Muscle of leg (tissue), 11 donors: ENCODE results near the gene CTTNBP2. TPM values are rescaled to one million over a fixed set of nuclear protein-coding genes. Genes with fewer than 3 reads are reported as not detected.

Source experiments
- DNase-seq: peaks from one replicate; pipeline ENCODE4 v3.0.0; 2013
- H3K27ac ChIP-seq: one replicate; pipeline ENCODE4 v1.5.1; 2013; ENCODE audit warnings: mild to moderate bottlenecking, low read length, control low read depth
- H3K27me3 ChIP-seq: one replicate; pipeline ENCODE4 v1.6.1; 2013; ENCODE audit warnings: low read length; ENCODE audit not compliant: control insufficient read depth, insufficient read depth
- H3K36me3 ChIP-seq: one replicate; pipeline ENCODE4 v1.6.1; 2013; ENCODE audit warnings: low read length; ENCODE audit not compliant: control insufficient read depth, insufficient read depth
- H3K4me1 ChIP-seq: one replicate; pipeline ENCODE4 v1.6.1; 2013; ENCODE audit warnings: low read length; ENCODE audit not compliant: control insufficient read depth, insufficient read depth
- H3K4me3 ChIP-seq: one replicate; pipeline ENCODE4 v1.5.1; 2013; ENCODE audit warnings: low read length, control low read depth
- H3K9me3 ChIP-seq: replicated peaks from 2 replicates; pipeline ENCODE4 v1.6.1; 2013; ENCODE audit warnings: low read depth, low read length; ENCODE audit not compliant: control insufficient read depth
- WGBS: methylation state at CpG from one replicate; pipeline ENCODE4 v1.1.5; 2013; ENCODE audit warnings: missing lambda C conversion rate; ENCODE audit not compliant: insufficient coverage; 5-methylcytosine and 5-hydroxymethylcytosine counted together
- polyA plus RNA-seq, 8 donors: library from polyadenylated mRNA; unstranded; fragments of 120-200 nt; gene quantifications; one replicate each; pipeline versions ENCODE4 v1.2.1 to v1.2.3, GENCODE V29; 2013; ENCODE audit warnings: inconsistent platforms in 1 of 8, low replicate concordance in 1 of 8; ENCODE audit not compliant: insufficient read length in 8 of 8, insufficient read depth in 1 of 8
- total RNA-seq: library from RNA; stranded (reverse); fragments of 120-200 nt; gene quantifications from one replicate; pipeline ENCODE4 v1.2.4, GENCODE V29; 2013

Gene CTTNBP2
- total and polyA plus RNA-seq, 9 donors: 0.71 to 4.3 (median 1.9) TPM

DNA sequence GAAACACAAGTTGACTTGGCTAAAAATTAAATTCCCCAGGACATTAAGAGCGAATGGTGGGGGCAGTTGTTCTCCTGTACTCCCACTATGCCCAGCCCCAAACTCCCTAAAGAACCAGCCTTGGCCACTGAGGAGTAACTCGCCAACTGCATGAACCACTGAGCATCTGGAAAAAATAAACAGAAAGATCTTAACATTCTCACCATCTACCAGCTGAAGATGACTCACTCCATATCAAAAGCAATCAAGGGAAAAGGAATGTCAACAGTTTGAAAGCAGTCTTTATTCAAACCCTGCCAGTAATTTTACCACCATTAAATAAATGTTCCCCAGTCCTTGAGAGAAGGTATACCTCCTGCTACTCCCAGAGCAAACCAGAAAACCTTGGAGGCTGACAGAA lies 45.4 kb downstream of the CTTNBP2 start:
- Histone ChIP-seq H3K36me3 (no peaks in the 10 kb centered on the region), H3K27me3 (no peaks in the 10 kb centered on the region), H3K27ac (no peak overlapping the region), H3K9me3 (no peaks in the 10 kb centered on the region), H3K4me1 (no peaks in the 10 kb centered on the region), H3K4me3 (no peak overlapping the region)
- 30% methylated on average over 2 of the region's 2 CpGs for WGBS
- DNase-seq: no peak

DNA sequence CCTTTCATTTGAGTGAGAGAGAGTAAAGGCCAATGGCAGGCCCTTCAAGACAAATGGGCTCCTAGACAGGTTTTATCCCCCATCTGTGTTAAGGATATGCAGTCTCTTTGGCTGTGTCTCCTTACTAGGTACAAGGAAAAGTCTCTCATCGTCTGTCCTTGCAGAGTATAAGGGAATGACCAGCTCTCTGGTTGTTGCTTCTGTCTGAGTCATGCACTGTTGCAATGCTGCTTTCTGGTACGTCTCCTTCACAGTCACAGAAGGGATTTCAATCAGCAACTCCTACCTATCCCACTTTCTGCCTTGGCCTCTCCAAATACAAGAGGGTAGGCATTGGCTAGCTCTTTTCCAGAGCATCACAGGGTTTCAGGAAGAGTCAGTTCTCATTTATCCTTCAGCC lies 48.1 kb downstream of the CTTNBP2 start:
- 75% methylated on average over 2 of the region's 2 CpGs for whole genome bisulfite sequencing
- no peaks in the 10 kb centered on the region for H3K27me3 ChIP-seq
- H3K36me3 ChIP-seq: no peaks in the 10 kb centered on the region
- H3K4me3 ChIP-seq: no peak overlapping the region
- H3K4me1 ChIP-seq: no peaks in the 10 kb centered on the region
- H3K27ac ChIP-seq: no peak overlapping the region
- DNase-seq: no peak
- H3K9me3 ChIP-seq: no peaks in the 10 kb centered on the region

DNA sequence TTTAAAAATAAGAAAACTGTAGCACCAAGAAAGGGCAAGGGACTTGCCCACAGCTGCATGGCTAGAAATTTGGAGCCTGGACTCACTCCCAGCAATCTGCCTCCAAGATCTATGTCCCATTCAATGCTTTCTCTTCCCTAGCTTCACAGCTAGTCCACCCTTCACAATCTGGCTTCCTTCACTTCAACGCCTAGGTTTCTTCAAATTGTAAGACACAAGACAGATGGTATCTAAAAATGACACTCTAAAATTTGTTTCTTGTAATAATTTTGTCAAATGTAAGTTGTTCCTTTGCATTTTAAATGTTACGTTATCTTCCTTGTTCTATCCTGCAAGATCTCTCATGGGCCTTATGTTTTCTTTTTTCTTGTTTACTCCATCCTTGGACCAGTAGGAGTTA lies 48.6 kb downstream of the CTTNBP2 start:
- Histone ChIP-seq H3K36me3 (no peaks in the 10 kb centered on the region), H3K4me1 (no peaks in the 10 kb centered on the region), H3K27me3 (no peaks in the 10 kb centered on the region), H3K4me3 (no peak overlapping the region), H3K9me3 (no peaks in the 10 kb centered on the region), H3K27ac (no peak overlapping the region)
- no CpG with 5 or more reads among the region's 2 CpGs for WGBS
- DNase-seq: no peak

DNA sequence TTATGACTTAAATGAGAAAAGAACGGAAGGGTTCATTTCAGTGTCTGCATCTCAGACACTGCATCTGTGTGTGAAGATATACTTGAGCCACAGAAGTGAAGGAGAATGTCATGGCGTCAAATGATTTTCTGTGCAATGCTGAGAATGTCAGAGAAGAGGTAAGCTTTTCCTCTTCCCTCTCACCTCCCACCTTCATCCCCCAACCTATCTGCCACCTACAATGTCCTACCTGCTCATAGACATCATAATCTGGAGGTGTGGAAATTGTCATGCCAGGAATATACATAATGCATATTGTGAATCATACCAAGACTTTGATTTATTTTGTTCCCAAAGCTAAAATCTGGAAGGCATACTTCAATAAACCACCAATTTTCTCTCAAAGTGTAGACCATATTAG lies 53.7 kb downstream of the CTTNBP2 start:
- no peak overlapping the region for H3K4me3 ChIP-seq
- no peaks in the 10 kb centered on the region for H3K4me1 ChIP-seq
- WGBS: 80% methylated on average over 1 of the region's 2 CpGs
- no peak overlapping the region for H3K27ac ChIP-seq
- H3K9me3 ChIP-seq: no peaks in the 10 kb centered on the region
- DNase-seq: no peak
- H3K36me3 ChIP-seq: no peaks in the 10 kb centered on the region
- no peaks in the 10 kb centered on the region for H3K27me3 ChIP-seq

DNA sequence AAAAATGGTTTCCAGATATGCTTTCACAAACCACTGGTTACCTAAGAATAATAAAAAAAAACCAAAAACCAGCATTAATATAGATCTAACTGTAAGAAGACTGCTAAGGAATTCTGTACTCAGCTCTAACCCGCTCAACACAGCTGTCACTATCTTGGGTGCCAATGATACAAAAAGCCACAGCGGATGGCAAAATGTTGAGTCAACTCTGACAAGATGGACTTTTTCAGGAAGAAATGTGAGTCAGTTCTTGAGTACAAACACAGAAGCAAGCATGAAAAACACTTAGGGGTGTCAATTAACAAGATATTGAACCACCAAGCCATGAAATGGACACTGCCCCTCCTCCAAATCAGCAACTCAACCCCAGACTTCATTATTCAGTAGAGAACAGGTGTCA lies 55.0 kb downstream of the CTTNBP2 start:
- Histone ChIP-seq H3K27me3 (no peaks in the 10 kb centered on the region), H3K27ac (no peak overlapping the region), H3K4me1 (no peaks in the 10 kb centered on the region), H3K4me3 (no peak overlapping the region), H3K36me3 (no peaks in the 10 kb centered on the region), H3K9me3 (no peaks in the 10 kb centered on the region)
- no CpG with 5 or more reads among the region's 2 CpGs for WGBS
- no peak for DNase-seq

DNA sequence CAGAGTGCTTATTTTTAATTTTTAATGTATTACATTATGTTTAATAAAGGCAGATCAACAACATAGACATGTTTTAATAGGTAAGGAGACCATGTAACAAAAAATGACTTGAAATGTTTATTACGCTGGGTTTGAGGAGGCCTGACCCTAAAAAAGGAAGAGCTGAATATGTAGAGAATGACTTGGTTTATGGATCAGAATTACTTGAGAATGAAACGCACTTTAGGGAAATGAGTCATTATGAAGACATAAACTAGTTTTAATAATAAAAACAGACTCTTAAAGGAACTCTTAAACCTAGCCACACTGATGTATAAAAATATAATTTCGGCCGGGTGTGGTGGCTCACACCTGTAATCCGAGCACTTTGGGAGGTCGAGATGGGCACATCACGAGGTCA lies 56.5 kb downstream of the CTTNBP2 start:
- Histone ChIP-seq H3K27ac (no peak overlapping the region), H3K4me3 (no peak overlapping the region), H3K36me3 (no peaks in the 10 kb centered on the region), H3K4me1 (no peaks in the 10 kb centered on the region), H3K27me3 (no peaks in the 10 kb centered on the region), H3K9me3 (no peaks in the 10 kb centered on the region)
- WGBS: 0% methylated on average over 1 of the region's 7 CpGs
- no peak for DNase-seq

DNA sequence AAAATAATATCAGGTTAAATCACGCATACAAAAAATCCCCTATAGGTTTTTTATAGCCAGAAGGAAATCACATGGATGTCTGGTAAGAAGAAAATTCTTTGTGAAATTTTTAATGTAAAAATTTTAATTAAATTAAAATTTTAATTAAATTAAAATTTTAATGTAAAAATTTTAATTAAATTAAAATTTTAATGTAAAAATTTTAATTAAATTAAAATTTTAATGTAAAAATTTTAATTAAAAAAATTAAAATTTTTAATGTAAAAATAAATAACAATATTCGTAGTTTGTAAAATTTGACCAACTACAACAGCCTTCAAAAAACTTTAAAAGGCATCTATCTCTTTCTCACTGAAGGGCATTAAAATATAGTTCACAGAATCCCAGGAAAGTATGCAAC lies 61.5 kb downstream of the CTTNBP2 start:
- no CpG with 5 or more reads among the region's 2 CpGs for WGBS
- DNase-seq: no peak

DNA sequence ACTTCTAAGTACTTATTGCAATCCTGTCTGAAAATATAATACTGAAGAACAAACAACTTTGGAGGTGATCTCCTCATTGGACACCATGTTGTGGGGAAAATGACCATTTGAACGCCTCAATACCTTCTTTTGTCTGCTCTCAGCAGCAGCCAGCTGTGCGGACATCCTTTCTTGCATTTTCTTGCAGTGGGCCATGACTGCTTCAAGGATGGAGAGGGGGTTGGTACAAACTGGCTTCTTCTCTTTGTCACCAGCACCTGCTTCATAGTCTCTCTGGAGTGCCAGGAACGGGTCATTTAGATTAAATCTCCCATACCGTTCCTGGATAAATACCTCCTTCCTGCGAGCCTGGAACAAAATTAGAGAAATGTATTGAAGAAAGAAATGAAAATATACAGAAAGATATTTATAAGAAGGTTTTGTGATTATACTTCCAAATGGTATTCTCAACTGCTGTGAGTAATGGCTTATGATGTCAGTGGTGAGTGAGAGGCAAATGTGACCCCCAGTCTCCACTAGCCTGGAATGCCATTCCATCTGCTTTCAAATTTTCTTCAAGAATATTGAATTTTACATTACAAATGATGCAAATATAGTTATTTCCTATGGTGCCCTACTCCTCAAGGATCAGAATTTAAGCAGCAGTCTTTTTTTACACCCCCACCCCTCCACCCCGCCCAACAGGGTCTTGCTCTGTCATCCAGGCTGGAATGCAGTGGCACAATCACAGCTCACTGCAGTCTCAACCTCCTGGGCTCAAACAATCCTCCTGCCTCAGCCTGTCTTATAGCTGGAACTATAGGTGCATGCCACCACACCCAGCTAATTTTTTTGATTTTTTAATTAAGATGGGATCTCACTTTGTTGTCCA lies 62.4 kb downstream of the CTTNBP2 start:
- Histone ChIP-seq H3K4me3 (no peak overlapping the region), H3K36me3 (no peaks in the 10 kb centered on the region), H3K27me3 (no peaks in the 10 kb centered on the region), H3K9me3 (no peaks in the 10 kb centered on the region), H3K4me1 (no peaks in the 10 kb centered on the region), H3K27ac (no peak overlapping the region)
- DNase-seq: no peak
- WGBS: 70% methylated on average over 3 of the region's 6 CpGs

More for the DNA sequence above, 61.5 kb downstream of the CTTNBP2 start:
- Histone ChIP-seq H3K27ac (no peak overlapping the region), H3K36me3 (no peaks in the 10 kb centered on the region), H3K27me3 (no peaks in the 10 kb centered on the region), H3K4me3 (no peak overlapping the region), H3K9me3 (no peaks in the 10 kb centered on the region), H3K4me1 (no peaks in the 10 kb centered on the region)

DNA sequence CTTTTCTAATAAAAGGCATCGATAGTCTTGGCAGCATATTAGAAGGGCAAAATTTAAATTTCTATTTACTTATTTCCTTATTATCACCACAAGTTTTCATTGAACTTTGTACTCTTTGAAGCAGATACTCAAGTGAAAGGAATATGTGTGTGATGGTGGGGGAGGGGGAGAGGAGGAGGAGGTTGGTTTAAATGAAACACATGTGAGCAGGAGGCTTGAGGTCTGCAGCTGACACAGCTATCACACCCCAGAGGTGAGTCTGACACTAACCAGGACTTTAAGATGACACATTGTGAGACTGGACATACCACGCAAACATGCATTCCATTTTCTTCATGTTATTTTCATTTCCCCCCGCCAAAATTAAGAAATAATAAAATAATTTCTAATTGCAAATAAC lies 63.3 kb downstream of the CTTNBP2 start:
- no CpG with 5 or more reads among the region's 3 CpGs for WGBS
- no peak for DNase-seq
- H3K9me3 ChIP-seq: no peaks in the 10 kb centered on the region
- H3K4me3 ChIP-seq: no peak overlapping the region
- H3K36me3 ChIP-seq: no peaks in the 10 kb centered on the region
- H3K27ac ChIP-seq: no peak overlapping the region
- H3K27me3 ChIP-seq: no peaks in the 10 kb centered on the region
- no peaks in the 10 kb centered on the region for H3K4me1 ChIP-seq

DNA sequence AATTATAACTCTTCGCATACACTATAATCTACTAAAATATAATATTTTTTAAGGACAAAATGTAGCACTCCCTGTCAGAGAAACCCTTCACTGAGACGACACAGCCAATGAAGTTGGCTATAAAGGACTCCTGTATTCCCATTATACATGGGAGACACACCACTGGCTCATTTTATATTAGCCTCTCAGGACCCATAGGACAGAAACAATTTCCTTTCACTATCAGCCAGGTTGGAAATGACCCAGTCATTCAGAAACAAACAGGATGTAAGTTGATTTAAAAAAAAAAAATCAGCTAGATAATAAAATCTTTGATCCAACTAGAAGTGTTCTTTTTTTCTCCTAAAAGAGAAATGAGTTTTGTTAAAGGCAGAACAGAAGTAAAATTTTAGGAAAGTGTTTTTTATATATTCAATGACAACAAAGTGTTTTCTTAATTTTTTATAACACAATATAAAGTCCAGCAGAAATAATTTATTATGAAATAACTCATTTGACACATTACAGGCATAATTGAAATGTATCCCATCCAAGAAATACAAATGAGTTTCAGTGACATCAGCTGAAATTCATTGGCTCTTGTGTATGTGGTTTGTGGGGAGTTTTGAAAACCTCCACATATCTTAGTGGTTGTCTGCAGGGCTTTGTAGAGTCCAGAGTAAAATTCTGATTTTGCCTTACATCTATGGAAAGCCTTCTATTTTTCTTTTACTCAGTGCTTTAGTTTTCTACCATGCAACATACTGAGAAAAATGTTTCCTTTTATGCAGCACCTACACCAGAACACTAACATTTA lies 64.1 kb downstream of the CTTNBP2 start:
- H3K4me3 ChIP-seq: no peak overlapping the region
- DNase-seq: peak; percentile 20
- H3K9me3 ChIP-seq: no peaks in the 10 kb centered on the region
- no peaks in the 10 kb centered on the region for H3K36me3 ChIP-seq
- no CpG with 5 or more reads among the region's 2 CpGs for WGBS
- H3K4me1 ChIP-seq: no peaks in the 10 kb centered on the region
- no peaks in the 10 kb centered on the region for H3K27me3 ChIP-seq
- no peak overlapping the region for H3K27ac ChIP-seq
